Stimulated activated CD4-positive, alpha-beta T cell treated with anti-CD3 and anti-CD28 coated beads, Interleukin-12 subunit alpha, Interleukin-12 subunit beta, amount 100 ng/mL, for 4 hours (primary cell): ENCODE measurements around the gene SRGAP2C.
"Not testable (repeated sequence)": the region's sequence is repeated elsewhere in the genome, so short reads cannot be mapped to it uniquely, and the experiment has no call there.

ENCODE experiments used
- DNase-seq: peaks from one replicate; pipeline ENCODE4 v3.0.0-alpha.2; 2020

SRGAP2C gene

GRCh38 chr1:121346654-121347053 is 161.9 kb downstream of the SRGAP2C start:
- not testable (repeated sequence) for DNase-seq

- not testable (repeated sequence) for DNase-seq
Observed at GRCh38 chr1:121347476-121347875, 162.7 kb downstream of the SRGAP2C start.

- DNase-seq: not testable (repeated sequence)
Observed at GRCh38 chr1:121348115-121348514, 163.3 kb downstream of the SRGAP2C start.

DNA sequence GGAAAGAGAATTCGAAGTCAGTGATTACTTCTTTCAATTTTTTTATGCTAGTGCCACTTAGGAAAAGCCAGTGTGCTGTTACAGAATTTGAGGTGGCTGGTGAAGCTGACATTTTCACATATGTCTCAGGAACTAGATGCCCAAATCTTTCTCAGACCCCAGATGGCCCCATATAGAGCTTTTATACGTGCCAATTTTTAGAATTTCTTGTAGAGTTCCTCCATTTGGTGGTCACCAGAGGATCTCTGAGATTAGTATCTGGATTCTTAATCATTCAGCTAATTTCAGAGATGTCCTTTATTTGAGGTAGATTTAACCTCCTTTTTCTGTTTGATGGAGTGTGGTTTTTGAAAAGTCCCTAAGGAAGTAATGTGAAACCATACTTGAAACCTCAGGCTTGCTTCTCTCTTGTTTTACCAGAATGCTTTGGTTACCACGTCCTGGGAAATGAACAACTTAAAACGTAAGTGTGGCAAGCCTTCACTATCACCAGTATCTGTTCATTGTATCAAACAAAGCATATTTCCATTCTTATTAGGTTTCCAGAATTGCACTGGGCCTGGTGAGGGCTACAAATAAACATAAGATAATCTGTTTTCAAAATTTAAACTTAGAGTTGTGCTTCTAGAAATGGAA is 164.7 kb downstream of the SRGAP2C start:
- not testable (repeated sequence) for DNase-seq

GRCh38 chr1:121355711-121356420 is 171.1 kb downstream of the SRGAP2C start:
- DNase-seq: not testable (repeated sequence)

- not testable (repeated sequence) for DNase-seq
Observed at GRCh38 chr1:121356819-121357218, 172.0 kb downstream of the SRGAP2C start.

GRCh38 chr1:121360531-121360930 is 175.8 kb downstream of the SRGAP2C start:
- DNase-seq: not testable (repeated sequence)

DNA sequence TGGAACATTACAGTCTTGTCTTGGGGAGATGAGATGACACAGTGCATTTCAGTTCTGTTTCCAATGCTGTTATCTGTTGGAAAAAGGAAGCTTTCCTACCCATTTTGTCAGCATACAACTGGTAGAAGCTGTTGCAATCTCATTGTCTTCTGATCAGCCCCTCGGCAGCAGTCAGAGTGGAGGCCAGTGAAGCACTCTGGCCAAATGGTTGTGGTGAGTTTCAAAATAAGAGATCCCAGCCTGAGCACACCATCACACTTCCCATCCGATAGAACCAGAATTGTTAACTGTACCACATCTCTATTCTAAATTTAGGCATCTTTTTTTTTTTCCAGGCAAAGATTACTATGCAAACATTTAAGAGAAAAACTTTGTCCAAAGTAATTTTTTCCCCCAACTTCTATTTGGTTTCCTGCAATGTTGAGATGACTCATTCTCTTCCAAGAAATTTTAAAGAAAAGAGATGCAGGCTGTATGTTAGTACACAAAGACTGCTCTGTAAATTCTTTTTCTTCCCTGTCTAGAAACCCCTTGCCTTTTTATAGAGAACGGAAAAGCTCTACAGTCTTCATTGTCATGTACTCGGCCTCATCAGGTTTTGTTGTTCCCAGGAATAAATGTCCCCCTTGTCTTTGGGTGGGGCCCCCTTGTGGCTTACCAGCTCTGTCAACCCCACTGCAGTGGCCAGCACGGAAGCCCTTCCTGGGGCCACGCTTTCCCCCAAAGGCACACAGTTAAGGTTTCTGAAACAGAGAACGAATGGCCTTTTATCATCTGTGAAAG is 176.9 kb downstream of the SRGAP2C start:
- not testable (repeated sequence) for DNase-seq

GRCh38 chr1:121362234-121362883 is 177.6 kb downstream of the SRGAP2C start:
- DNase-seq: not testable (repeated sequence)

- DNase-seq: not testable (repeated sequence)
Observed at GRCh38 chr1:121365316-121365715, 180.5 kb downstream of the SRGAP2C start.

DNA sequence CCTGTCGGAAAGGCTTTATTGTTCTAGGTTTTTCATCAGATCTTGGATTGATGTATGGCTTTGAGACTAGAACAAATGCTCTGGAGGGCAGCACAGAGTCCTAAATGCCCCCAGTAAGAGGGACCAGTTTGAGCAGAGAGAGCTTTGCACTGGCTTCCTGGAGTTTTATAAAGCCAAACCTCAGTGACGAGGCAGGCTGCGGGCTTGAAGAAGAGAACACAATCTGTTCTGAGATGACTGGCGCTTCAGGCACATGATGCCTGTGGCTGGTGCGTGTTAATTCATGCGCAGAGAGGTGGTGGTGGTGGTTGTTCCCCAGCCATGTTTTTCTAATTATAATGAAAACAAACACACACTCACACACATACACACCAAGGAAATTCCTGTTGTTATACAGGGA is 180.9 kb downstream of the SRGAP2C start:
- DNase-seq: not testable (repeated sequence)

- DNase-seq: not testable (repeated sequence)
Observed at GRCh38 chr1:121366171-121366570, 181.4 kb downstream of the SRGAP2C start.

- DNase-seq: not testable (repeated sequence)
Observed at GRCh38 chr1:121368910-121369309, 184.1 kb downstream of the SRGAP2C start.

DNA sequence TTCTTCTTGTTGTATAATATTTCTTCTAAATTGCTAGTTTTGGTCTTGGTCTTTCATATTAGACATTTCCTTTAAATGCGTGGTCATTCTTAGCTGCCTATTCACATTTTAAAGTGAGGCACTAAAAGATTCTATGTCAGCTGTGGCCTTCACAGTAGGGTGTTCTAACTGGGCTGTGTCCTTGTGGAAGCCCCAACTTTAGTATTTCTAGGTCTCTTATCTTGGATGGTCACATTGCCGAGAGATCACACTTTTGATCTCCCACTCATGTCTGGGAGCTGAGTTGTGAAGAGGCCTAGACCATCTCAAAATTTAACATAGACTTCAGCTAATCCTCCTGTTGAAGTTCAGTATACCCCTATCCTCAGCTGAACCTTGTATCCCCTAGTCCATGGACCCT is 185.2 kb downstream of the SRGAP2C start:
- not testable (repeated sequence) for DNase-seq

GRCh38 chr1:121374851-121375367 is 190.1 kb downstream of the SRGAP2C start:
- not testable (repeated sequence) for DNase-seq

DNA sequence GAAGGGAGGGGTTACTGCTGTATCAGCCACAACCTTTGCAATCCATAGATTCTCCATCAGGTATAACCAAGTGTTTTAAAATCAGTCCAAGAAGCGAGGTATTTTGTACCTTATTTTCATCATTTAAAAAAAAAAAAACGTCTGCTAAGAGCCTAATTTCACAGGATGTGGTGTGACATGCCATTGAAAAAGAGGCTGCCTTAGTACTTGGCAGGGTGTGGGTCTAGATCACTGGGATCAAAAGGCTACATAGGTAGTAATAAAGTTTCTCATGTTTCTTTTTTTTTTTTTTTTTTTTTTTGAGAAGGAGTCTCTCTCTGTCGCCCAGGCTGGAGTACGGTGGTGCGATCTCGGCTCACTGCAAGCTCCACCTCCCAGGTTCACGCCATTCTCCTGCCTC is 192.2 kb downstream of the SRGAP2C start:
- DNase-seq: not testable (repeated sequence)

DNA sequence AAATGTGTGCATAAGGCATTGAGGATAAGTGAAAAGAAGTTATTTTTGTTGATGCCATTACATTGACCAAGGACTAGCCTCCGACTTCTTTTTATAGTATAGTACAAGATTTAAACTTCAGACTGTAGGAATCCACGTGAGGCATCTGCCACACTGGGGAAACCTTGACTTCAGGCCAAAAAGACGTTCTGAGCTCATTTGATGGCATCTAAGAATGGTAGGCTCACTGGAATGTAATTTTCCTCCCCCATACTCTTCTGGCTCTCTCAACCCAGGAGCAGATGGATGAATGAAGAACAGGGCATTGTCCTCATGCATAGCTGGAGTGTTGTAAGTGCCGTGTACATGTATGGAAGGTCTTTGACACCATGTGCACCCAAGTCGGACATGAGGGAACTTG is 194.0 kb downstream of the SRGAP2C start:
- not testable (repeated sequence) for DNase-seq

- not testable (repeated sequence) for DNase-seq
Observed at GRCh38 chr1:121384754-121385153, 200.0 kb downstream of the SRGAP2C start.

GRCh38 chr1:121385162-121385561 is 200.4 kb downstream of the SRGAP2C start:
- DNase-seq: not testable (repeated sequence)

- DNase-seq: not testable (repeated sequence)
Observed at GRCh38 chr1:121385563-121386288, 201.0 kb downstream of the SRGAP2C start.

GRCh38 chr1:121386319-121386948 is 201.7 kb downstream of the SRGAP2C start:
- not testable (repeated sequence) for DNase-seq
